GM18511 (cell line): ENCODE data around the gene RTCB.

Source experiments
- ATAC-seq: cut with Tn5 transposase; IDR thresholded peaks from one replicate; pipeline ENCODE4 v1.9.1; 2021; ENCODE audit warnings: mild to moderate bottlenecking, moderate library complexity; ENCODE audit not compliant: unreplicated experiment

The RTCB gene

GRCh38 chr22:32341122-32341740, 70.8 kb downstream of the RTCB start:
- no peak for ATAC-seq

DNA sequence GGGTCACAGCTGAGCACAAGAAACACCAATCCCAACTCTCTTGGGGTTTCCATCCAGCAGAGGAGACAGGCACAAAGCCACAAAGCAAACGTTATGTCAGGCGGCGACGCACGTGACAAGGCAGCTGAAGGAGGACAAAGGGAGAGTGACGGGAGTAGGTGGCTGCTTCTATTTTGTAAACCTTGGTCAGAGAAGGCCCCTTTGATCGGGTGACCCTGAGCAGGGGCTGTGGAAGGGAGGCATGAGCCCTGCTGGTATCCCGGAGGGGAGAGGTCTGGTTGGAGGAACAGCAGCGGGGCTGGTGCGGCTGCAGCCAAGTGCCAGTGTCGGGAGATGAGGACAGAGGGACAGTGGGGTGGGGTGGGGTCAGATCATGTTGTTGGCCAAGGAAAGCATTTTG, 71.6 kb downstream of the RTCB start:
- ATAC-seq, result no peak

DNA sequence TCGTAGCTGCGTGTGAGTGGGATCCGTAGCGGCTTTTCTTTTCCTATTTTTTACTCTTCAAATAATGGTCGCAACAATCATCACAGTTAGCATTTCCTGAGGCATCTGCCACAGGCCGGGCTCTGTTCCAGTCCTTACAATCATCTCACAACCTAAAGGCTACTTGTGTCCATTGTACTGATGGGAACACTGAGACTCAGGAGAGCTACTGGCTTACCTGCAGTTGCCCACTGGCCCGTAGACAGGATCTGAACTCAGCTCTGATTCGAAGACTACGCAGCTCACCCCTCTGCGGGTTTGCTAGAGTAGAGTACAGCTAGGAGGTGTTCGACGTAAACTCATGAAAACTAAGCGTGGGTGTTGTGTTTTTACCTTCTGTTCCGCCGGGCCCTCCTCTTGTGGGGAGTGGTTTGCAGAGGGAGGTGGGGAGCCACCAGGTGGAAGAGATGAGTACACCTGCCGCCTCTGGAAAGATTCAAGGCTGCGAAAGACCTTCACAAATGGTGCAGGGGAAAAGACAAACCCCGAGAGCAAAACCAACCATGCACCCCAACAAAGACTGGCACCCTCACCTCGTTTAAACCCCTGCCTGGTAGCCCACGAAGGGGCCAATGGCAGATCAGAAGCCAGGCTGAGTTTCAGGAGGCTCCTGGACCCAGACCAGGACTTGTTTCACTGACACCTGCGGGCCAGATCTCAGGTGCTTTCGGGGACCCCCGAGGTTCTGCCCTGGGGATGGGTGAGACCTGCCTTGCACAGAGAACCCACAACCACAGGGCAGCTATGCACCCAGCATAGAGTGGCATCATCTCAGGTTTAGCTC, 72.6 kb downstream of the RTCB start:
- ATAC-seq, result no peak

- ATAC-seq, result no peak
These were observed 73.3 kb downstream of the RTCB start for GRCh38 chr22:32338757-32339156.
